GM12864 (cell line): ENCODE data around the gene ANGPTL2.

Source experiments
- DNase-seq: peaks from one replicate; pipeline ENCODE4 v3.0.0-alpha.2; 2011; ENCODE audit warnings: low read depth
- H3K4me3 ChIP-seq: 2 replicates; pipeline ENCODE4 v1.5.1; 2011; ENCODE audit warnings: mild to moderate bottlenecking, low read depth, low read length, control low read depth
- TF ChIP-seq, protein P1 (sequence below): IDR thresholded peaks from 2 replicates; pipeline ENCODE4 v1.5.1; 2011; ENCODE audit warnings: low read depth, mild to moderate bottlenecking, moderate library complexity, low read length, control low read depth, inconsistent platforms; ENCODE audit errors: missing control alignments

ANGPTL2 gene

DNA sequence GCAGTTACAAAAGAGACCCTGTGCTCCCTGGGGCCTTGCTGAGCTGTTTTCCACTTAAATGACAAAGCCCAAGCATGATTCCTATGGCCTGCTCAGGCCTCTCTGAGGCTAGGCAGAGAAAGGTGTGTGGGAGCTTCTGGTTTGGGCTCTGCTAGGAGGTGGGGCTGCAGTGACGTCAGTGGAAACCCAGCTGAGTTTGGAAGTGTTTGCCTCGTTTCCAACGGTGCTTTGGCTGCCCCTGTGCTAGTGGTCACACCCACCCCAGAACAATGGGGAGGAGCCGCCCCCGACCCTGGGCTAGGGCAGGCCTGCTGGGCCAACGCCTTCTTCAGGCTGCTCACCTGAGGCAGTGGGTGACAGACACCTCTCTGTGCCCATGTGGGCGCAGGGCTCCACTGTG, 10.4 kb downstream of the ANGPTL2 start:
- DNase-seq: no peak
- TF ChIP-seq, protein P1, sequence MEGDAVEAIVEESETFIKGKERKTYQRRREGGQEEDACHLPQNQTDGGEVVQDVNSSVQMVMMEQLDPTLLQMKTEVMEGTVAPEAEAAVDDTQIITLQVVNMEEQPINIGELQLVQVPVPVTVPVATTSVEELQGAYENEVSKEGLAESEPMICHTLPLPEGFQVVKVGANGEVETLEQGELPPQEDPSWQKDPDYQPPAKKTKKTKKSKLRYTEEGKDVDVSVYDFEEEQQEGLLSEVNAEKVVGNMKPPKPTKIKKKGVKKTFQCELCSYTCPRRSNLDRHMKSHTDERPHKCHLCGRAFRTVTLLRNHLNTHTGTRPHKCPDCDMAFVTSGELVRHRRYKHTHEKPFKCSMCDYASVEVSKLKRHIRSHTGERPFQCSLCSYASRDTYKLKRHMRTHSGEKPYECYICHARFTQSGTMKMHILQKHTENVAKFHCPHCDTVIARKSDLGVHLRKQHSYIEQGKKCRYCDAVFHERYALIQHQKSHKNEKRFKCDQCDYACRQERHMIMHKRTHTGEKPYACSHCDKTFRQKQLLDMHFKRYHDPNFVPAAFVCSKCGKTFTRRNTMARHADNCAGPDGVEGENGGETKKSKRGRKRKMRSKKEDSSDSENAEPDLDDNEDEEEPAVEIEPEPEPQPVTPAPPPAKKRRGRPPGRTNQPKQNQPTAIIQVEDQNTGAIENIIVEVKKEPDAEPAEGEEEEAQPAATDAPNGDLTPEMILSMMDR: no peak
- no peak overlapping the region for H3K4me3 ChIP-seq

- no peak for DNase-seq
- H3K4me3 ChIP-seq: no peak overlapping the region
- TF ChIP-seq, protein P1: no peak
Measured at GRCh38 chr9:127109212-127109711, 13.2 kb downstream of the ANGPTL2 start.

DNA sequence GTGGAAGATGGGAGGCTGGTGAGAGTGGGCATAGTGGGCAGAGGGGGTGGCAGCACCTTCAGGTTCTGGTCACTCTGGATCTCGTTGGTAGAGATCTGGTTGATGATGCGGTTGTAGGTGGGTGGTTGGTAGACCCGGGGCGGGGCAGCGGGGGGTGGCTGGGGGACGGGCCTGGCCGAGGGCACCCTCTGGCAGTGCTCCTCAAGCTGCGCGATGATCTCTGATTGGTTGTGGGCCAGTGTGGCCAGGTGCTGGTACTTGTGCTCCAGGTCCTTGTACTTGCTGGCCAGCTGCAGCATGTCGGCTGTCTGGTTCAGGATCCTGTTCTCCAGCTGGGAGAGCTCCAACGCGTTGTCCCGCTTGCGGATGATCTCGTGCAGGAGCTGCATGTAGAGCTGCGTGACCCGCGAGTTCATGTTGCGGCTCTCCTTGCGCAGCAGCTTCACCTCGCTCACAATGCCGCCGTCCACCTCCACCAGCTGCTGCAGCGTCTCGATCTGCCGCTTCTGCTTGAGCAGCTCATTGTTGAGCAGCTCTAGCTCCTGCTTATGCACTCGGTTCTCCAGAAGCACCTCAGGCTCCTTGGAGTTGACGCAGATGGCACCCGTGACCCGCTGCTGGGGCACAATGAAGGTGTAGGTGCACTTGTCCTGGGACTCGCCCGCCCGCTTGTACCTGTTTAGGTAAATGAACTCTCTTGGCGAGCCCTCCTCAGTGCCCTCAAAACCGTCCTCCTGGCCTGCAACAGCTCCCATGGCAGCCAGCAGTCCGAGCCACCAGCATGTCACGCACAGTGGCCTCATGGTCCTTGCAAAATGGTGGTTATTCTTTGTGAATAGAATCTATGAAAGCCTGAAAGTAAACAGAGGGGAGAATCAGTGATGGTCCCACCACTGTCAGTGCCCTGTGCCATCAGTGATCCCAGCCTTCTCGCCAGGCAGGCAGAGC, 14.2 kb downstream of the ANGPTL2 start:
- TF ChIP-seq, protein P1: no peak
- DNase-seq: no peak
- no peak overlapping the region for H3K4me3 ChIP-seq

- no peak overlapping the region for H3K4me3 ChIP-seq
- TF ChIP-seq, protein P1: no peak
- DNase-seq: no peak
Measured at GRCh38 chr9:127107171-127107928, 15.1 kb downstream of the ANGPTL2 start.

DNA sequence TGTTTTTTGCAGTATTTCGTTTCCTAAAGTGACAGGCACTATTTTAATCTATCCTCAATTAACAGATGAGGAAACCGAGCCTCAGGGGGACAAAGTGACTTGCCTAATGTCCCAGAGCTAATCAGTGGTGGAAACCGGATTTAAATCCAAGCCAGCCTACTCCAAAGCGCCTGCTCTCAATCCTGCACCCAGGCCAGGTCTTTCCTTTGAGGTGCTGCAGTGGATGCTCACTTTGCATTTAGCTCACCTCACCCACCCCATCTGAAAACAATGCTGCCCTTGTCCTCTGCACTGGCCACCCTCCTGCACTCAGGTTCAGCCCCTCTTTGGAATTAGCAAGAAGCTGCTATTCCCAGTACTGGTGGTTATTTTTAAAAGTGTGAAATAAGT, 16.0 kb downstream of the ANGPTL2 start:
- no peak overlapping the region for H3K4me3 ChIP-seq
- DNase-seq: no peak
- TF ChIP-seq, protein P1: no peak

DNA sequence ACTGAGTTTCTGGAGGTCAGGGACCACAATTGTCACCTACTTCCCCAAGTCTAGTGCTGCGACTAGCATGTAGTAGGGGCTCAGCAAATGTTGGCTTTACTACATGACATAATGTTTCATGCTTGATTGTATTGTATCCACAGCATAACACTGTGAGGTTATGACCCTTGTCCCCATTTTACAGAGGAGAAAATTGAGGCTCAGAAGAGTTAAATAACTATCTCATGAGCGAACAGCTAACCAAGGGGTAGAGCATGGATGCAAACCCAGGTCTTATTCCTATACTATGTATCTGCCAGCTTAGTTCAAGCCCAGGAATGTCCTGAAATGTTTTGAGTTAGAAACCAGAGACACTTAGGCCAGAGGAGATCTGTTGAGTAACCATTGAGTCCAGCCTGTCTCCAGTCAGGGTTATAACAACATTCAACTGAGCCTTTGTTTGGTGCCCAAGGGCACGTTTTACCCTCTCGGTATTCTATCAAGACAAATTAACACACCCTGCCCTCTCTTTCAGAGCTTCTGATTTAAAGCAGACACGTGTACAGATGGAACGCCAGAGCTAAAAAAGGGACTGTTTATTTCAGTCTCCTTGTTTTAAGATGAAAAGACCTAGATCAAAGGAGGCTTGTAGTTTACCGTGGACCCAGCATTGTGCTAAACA, 16.5 kb downstream of the ANGPTL2 start:
- no peak overlapping the region for H3K4me3 ChIP-seq
- DNase-seq: no peak
- TF ChIP-seq, protein P1: no peak
